GM21576 (cell line): Measurements from ENCODE around the gene ACO2.
"Not testable (repeated sequence)": the region's sequence is repeated elsewhere in the genome, so short reads cannot be mapped to it uniquely, and the experiment has no call there.

Experiments used
- ATAC-seq: cut with Tn5 transposase; IDR thresholded peaks from one replicate; pipeline ENCODE4 v1.9.1; 2021; ENCODE audit warnings: mild to moderate bottlenecking, moderate library complexity; ENCODE audit not compliant: unreplicated experiment

Gene ACO2

DNA sequence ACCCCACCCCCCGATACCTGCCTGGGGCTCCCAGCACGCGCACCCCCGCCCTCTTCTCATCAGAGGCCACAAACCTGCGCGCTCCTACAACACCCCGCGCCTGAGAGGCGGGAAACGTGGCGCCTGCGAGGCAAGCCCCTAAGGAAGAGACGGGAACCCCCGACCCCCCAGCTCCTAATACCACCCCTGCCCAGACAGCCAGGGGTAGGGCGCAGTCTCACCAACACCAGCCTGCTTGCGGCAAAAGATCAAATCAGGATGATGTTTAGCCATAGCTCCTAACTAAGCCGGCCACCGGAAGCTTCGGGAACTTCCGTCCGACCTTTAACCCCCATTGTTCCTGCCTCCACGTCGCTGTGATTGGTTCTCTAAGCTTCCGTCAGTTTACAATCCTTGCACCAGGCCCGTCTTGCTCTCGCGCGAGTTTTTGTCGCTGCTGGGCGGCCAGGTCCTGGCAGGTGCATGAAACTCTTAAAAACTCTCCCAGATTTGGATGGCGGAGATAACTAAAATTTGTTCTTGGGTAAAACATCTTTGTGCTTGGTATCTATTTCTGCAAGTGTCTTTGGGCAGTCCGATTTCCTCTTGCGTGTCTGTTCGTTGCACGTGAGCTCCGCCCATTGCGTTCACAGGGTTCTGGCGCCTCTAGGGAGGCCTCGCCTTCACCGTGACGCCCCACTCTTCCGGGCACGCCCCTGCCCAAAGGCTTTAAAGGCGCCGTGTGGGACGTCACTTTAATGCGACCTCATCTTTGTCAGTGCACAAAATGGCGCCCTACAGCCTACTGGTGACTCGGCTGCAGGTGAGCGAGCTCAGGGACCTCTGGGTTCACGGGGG, at the start of gene ACO2, which contains the start of gene PHF5A:
Gene ACO2, plus strand, starts transcription at position 737 of the 837 bp plus-strand sequence. Its CDS starts 30 bp downstream, at position 767.
Gene PHF5A, minus strand, starts transcription at position 312 of the 837 bp plus-strand sequence. Its CDS starts 39 bp downstream, at position 273.
- peak; percentile 82 for ATAC-seq

GRCh38 chr22:41425660-41426365, 43.1 kb upstream of the ACO2 start:
- ATAC-seq: no peak

DNA sequence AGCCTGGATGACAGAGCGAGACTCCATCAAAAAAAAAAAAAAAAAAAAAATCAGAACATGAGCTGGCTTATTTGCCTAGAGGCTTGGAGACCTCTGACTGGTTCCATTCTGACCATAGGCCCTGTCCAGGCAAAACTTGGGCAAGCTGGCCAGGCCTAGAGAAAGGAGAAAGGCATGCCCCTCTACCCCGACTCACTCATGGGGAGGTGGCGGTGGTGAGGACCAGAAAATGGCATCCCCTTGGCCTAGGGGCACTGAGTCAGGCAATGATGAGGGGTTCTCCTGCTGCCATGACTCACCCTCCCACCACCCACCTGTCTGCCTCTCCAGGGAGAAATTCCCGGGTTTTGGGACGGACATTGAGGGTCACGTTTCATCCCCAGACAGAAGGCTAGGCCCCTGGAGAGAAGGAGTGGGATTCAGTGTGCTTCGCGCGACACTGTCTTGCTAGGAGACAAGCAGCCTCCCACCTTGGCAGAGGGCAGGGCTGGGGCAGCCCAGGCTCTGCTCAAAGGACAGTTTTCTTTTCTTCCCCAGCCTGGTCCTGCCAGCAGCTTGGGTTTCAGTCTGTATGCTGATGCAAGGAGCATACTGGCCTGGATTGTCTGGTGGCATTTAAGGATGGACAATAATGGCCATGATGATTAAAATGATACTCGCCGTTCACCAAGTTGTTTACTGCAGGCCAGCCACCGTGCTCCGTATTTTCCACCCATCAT, 39.5 kb upstream of the ACO2 start:
- no peak for ATAC-seq

DNA sequence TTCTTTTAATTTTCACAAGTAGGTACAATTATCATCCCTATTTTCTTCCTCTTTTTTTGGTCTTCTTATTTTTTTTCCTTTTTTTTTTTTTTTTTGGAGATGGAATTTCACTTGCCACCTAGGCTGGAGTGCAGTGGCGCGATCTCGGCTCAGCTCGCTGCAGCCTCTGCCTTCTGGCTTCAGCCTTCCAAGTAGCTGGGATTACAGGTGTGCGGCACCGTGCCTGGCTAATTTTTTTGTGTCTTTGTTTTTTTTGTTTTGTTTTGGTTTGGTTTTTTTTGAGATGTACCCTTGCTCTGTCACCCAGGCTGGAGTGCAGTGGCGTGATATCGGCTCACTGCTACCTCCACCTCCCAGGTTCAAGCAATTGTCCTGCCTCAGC, 39.0 kb upstream of the ACO2 start:
- ATAC-seq: no peak

- no peak for ATAC-seq
Observed at GRCh38 chr22:41431656-41432055, 37.3 kb upstream of the ACO2 start.

DNA sequence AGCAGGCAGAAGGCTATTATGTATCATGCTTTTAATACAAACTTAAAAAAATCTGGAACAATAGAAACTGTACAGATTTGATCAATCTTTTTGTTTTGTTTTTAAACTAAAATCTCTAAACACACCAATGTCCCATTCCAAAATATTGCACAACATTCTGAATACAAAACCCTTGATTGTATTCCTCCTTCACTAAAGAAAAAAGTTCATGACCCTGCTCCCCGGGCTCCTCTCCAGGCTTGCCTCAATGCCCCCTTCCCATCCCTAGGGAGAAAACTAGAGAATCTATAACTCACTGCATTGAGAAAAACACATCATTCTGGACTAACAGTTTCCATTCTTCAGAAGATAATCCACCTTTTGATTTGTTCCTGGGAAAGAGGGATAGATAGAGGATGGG, 35.4 kb upstream of the ACO2 start:
- ATAC-seq: not testable (repeated sequence)

DNA sequence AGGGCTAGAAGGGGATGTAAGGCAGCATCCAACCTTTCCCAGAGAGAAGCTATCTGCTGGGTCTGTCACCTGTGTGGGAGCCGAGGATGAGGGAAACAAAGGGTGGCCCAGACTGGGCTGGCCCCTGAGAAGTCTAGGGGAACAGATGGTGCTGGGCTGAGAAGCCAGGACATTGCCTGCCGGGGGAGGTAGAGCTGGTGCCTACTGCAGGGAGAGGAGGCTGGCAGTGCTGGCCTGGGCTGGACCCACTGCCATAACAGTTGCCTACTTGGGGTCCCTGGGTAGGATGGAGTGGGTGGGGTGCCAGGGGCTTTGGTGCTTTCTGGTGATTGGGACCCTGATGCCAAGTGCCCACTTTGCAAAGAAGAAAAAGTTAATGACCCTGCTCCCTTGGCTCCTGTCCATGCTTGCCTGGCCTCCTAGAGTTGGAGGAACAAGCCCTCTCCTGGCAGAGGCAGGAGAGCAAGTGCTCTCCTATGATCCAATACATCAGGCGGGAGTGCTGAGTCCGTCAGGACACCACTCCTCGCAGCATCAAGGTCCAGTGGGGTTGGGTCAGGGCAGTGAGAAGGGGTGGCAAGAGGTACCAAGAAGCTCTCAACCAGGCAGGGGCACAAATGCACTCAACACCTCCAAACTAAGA, 34.4 kb upstream of the ACO2 start:
- ATAC-seq: not testable (repeated sequence)

DNA sequence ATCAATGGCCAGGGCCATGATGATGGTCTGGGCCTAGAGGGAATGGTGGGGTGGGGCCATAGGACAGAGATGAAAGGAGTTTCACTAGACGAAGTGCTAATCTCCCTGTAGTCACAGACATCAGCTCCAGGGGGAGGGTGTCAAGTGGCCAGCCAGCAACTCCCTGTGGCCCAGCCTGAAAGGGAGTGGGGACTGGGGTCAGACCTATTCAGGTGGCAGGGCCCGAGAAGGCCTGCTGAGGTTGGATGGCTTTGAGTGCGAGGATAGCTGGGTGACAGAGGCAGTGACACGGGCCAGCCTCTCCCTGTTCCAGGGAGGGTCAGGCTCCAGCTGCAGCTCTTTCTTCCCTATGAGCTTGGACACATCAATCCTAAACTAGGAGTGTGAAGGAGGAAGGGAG, 33.4 kb upstream of the ACO2 start:
- no peak for ATAC-seq

- no peak for ATAC-seq
Observed at GRCh38 chr22:41436322-41437113, 32.4 kb upstream of the ACO2 start.

- no peak for ATAC-seq
Observed at GRCh38 chr22:41437198-41437597, 31.7 kb upstream of the ACO2 start.

DNA sequence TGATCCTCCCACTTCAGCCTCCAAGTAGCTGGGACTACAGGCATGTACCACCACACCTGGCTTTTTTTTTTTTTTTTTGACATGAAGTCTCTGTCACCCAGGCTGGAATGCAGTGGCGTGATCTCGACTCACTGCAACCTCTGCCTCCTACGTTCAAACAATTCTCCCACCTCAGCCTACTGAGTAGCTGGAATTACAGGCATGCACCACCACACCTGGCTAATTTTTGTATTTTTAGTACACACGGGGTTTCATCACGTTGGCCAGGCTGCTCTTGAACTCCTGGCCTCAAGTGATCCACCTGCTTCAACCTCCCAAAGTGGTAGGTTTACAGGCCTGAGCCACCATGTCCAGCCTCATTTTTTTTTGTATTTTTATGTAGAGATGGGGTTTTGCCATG, 28.4 kb upstream of the ACO2 start:
- not testable (repeated sequence) for ATAC-seq

DNA sequence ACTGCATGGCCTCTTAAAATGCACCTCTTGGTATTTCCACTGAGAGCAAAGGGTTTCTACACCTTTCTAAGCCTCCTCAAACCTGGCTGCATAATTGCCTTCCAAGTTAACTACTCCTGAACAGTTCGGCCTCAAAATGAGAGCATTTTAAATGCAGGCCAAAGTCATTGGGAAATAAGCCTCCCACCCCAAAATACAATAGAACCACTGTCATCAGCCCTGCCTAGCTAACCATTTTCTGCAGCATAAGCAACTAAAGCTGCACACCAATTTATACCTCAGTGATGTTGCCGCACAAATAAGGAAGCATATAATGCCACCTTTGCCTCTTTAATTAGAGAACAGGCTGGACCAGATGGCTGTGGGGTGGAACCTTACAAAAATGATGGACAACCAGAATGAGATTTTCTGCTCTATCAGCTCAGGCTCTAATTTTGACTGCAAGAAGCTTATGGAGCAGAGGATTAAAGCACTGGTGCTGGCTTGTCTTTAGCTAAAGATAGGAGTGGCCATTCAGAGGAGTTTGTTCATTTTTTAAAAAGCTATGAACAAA, 26.6 kb upstream of the ACO2 start:
- no peak for ATAC-seq

DNA sequence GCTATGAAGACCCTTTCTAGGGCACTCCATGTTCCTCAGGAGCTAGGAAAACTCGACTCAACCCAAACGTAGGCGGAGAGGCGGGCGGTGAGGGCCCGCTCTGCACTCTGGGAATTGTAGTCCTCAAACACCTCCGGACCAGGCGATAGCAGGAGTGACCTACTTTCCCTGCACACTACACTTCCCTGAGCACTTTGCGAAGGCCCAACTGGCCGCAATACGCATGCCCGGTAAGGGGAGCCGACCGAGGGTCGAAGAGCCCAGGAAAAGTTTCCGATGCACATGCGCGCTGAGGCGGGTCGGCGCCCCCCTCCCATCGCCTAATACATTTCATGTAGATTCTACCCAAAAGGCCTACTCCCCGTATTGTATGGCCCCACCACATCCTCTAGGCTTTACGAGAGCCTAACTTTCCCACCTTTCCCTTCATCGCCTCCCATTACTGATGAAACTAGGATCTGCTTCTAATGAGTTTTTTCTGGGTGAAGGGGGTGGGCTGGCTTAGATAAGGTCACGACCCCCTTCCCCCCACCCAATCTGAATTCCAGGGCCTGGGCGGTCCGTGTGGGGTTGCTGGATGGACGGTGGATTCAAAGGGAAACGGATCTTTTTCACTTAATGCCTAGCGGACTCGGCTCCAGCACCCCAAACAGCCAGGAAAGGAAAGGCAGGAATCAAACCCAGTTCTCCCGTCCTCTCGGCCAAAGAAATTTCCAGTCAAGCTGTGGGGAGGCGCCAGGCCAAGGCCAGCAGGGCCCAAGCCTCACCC, 24.4 kb upstream of the ACO2 start:
- ATAC-seq: peak; percentile 42

- no peak for ATAC-seq
Observed at GRCh38 chr22:41445129-41446056, 23.5 kb upstream of the ACO2 start.

- ATAC-seq: no peak
Observed at GRCh38 chr22:41446057-41446501, 22.8 kb upstream of the ACO2 start.

GRCh38 chr22:41446639-41447434, 22.1 kb upstream of the ACO2 start, which contains the start of gene TOB2:
TOB2 (minus strand) TSS chr22:41446801; CDS start chr22:41437345, 9,456 bp downstream.
- peak; percentile 38 for ATAC-seq
